GM19467 (cell line): ENCODE results near the gene MUC6.

Experiments used
- ATAC-seq: cut with Tn5 transposase; IDR thresholded peaks from one replicate; pipeline ENCODE4 v1.9.1; 2021; ENCODE audit warnings: mild to moderate bottlenecking, moderate library complexity; ENCODE audit not compliant: unreplicated experiment

Gene MUC6

GRCh38 chr11:1038921-1039320 is 2.4 kb upstream of the MUC6 start:
- ATAC-seq: no peak

DNA sequence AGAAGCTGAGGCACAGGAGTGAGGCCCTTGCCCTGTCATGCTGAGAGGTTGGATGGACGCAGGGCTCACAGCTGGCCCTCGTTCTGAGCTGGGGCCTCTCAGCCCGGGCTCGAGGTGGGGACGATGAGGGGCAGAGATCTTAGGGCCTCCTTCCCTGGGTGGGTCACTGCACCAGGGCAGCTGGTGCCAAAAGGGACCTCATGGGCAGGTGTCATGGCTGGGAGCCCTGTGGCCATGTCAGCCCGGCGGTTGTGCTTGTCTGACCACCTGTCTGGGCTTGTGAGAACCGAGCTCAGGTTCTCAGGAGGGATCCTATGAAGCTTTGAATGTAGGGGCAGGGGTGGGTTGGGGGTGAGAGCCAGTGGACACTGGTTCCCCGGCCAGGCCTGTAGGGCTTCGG is 1.8 kb upstream of the MUC6 start:
- no peak for ATAC-seq

DNA sequence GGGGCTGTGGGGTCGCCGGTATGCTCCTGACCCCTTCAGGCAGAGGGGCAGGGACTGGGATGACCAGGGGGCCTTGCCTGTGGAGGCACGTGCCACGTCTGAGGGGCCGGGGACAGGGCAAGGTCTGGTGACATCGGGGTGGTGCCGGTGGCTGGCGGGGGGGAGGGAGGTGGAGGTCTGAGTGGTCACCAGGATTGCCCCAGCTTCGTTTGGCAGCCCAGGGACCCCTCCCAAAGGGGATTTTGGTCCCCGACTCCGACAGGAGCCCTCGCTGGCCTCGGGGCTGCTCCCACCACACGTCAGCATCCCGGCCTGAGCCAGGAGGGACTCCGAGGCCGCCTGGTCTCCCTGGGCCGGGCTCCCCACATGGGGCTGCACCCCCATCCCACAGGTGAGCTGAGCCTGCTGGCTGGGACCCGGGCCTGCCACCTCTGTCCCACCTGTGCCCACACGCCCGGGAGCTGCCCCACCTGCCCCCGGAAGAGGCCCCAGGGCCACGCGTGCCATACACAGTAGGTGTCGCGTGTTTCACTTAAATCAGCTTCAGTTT is 1.1 kb upstream of the MUC6 start:
- ATAC-seq: no peak

- no peak for ATAC-seq
These were observed 413 bp upstream of the MUC6 start for GRCh38 chr11:1036931-1037330.

DNA sequence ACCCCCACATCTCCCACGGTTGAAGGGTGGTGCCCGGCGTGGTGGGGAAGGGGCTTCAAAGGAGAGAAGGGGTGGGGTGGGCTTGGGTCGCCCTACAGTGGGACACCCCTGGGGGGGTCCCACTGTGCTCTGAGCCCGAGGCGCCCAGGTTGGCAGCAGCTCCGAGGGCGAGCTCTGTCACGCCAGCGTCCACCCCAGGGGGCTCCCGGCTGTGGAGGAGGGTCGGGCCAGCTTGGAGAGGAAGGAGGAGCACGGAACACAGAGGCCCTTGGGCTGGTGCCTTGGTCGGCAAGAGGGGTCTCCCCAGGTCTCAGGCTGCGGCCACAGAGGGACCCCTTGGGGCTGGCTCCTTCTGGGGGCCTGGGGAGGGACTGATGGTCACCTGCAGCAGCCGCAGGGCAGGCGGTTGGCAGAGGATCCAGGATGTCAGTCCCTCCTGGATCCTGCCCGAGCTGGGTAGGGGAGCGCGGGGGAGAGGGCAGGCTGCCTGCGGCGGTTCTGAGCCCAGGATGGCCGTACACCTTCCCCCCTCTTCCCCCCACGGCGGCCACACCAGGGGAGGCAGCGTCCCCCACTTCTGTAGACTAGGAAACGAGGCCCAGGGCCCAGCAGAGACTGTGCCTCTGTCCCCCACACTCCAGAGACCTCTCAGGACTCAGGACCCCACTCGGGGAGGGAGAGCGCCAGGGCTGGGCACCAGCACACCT is 788 bp downstream of the MUC6 start:
- no peak for ATAC-seq

DNA sequence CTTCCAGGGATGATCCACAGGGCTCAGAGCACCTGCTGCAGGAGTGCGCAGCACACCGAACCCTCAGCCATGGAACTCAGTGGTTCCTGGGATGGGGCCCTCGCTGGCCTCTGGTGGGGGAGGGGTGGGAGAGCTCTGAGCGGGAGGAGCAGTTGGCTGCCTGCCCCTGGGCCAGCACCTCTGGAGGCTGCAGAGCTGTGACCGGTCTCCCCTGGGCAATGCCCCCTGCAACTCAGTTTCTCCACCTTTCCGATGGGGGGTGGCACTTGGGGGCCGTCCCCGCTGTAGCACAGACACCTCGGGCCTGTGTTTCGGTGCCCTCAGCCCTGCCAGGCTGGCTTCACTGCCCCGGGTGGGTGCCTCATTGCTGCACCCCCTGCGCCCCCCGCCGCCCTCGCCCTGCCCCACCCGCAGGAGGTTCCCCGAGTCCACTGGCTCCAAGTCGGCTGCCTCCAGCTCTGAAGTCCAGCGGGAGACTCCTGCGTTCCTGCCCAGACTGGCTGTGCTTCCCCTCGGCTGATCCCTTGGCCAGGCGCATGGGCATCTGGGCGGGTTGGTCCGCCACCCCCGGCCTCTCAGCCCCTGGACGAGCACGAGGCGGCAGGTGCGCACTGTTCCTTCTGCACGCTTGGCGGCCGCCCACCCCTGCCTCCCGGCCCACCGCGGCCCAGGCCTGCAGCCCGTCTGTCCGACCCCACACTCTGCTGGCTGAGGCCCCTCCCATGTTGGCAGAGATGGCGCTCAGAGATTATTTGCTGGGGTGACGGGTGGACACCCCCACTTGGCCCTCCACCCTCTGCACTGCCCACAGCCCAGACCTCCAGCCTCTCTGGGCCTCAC is 1.8 kb downstream of the MUC6 start:
- no peak for ATAC-seq

DNA sequence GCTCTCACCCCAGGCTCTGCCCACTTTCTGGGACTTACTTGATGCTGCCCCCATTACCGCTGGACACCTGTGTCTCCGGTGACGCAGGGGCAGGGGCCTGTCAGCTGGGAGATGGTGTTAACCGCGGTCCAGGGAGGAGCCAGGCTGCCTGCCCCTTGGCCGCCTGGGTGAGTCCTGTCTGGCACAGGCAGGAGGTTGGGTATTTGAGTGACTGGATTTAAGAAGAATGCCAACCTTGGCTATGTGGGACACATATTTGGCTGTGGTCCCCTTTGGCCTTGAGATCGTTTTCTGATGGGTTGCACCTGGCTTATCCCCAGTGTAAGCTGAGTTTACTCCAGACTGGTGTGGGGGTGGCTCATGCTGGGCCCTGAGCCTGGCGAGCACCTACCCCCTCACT is 2.5 kb downstream of the MUC6 start:
- no peak for ATAC-seq

GRCh38 chr11:1033016-1033798 is 3.3 kb downstream of the MUC6 start:
- no peak for ATAC-seq

DNA sequence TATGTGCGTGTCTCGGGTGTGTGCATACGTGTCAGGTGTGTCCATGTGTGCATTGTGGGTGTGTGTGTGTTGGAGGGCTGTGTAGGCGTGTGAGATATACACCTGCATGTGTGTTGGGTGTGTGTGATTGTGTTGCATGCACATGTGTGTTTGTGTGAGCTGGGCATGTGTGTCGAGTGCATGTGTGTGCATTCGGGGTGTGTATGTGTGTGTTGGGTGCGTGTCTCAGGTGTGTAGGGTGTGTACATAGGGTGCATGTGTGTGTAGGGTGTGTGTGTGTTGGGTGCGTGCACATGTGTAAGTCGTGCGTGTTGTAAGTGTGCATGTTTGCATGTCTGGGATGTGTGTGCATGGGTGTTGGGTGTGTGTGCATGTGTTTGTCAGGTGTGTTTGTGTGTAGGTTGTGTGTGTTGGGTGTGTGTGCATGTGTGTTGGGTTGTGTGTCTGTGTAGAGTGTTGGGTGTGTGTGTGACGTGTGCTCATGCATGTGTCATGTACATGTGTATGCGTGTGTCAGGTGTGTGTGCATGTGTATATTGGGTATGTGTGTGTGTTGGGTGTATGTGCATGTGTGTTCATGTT is 4.1 kb downstream of the MUC6 start:
- ATAC-seq: no peak

- no peak for ATAC-seq
These were observed 5.2 kb downstream of the MUC6 start for GRCh38 chr11:1031121-1031899.

DNA sequence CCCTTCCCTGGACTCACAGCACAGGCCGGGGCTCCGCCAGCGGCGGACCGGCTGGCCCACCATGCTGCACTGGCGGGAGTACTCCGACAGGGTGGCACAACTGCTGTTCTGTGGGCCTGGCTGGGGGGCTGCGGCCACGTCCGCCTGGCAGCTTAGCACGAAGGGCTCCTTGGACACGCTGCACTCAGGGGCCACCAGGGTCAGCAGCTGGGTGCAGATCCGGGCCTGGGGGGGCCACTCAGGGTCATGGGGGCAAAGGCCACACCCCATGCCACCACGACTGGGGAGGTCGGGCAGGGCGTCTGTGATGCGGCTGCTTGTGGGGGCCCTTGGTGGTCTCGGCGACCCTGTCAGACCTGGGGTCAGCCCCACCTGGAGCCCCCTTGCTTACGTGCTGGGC is 6.0 kb downstream of the MUC6 start:
- ATAC-seq: no peak

GRCh38 chr11:1030086-1030485 is 6.4 kb downstream of the MUC6 start:
- ATAC-seq: no peak

DNA sequence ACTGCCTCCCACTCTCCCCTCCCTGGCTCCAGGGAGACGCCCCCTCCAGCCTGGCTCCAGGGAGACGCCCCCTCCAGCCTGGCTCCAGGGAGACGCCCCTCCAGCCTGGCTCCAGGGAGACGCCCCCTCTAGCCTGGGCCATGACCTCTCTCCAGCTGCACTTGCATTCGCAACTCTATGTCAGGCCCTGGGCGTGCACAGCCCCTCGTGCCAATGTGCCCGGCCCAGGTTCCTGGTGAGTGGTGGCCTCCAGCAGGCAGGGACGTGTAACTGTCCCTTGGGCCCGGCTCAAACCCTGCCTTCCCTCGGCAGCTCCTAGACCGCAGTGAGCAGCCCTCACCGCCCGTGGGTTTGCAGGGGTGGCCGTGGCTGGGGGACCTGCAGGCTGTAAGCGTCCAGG is 6.9 kb downstream of the MUC6 start:
- no peak for ATAC-seq

DNA sequence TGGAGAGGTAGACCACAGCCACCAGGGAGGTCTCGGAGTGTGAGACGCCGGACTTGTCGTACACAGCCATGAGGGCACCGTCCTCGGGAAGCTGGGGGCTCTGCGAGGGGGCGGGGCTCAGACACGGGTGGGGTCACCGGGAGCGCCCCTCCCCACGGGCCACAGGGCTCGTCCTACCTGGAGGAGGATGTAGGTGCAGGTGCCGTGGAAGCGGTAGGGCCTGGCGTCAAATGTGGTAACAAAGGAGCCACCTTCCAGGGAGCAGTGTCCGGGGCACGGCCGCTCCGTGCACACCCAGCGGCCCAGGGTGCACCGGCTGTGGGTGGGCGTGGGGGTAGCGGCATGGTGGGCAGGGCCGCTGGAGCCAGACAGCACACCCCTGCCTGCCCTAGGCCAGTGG is 7.5 kb downstream of the MUC6 start:
- ATAC-seq: no peak

- no peak for ATAC-seq
These were observed 7.9 kb downstream of the MUC6 start for GRCh38 chr11:1028616-1029015.

DNA sequence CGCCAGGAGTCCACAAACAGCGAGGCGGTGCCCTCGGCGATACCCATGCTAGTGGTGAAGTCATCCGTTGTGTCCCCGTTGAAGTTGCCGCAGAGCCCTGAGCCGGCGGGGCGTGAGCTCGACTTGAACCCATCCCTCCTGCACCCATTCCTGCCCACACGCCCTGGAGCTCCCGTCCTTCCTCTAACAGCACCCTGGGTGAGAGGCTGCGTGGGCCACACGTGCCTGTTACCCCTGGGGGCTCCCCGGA is 8.3 kb downstream of the MUC6 start:
- ATAC-seq: no peak

- ATAC-seq: no peak
These were observed 8.8 kb downstream of the MUC6 start for GRCh38 chr11:1027483-1028290.

- ATAC-seq: no peak
These were observed 9.7 kb downstream of the MUC6 start for GRCh38 chr11:1026641-1027482.

- no peak for ATAC-seq
These were observed 10.4 kb downstream of the MUC6 start for GRCh38 chr11:1026163-1026450.
